Endometrial microvascular endothelial cells (primary cell): ENCODE data around the gene CEMIP2. TPM values are rescaled to one million over a fixed set of nuclear protein-coding genes. Genes with fewer than 3 reads are reported as not detected.

ENCODE experiments used
- in situ Hi-C: cut with HindIII; loops from 2 replicates; pipeline ENCODE4 v1.10.0; 2017; ENCODE audit warnings: low sequenced_read_pairs, low pct_unique_long_range_greater_than_20kb; ENCODE audit errors: inconsistent ontology term
- total RNA-seq: library from RNA; depleted of rRNA; stranded (reverse); fragments of >200 nt; gene quantifications from one replicate; pipeline ENCODE4 v1.2.3, GENCODE V29; 2015; ENCODE audit errors: inconsistent ontology term

Gene CEMIP2
- total RNA-seq, 1 donor from 2014 or later: 48.3 TPM

DNA sequence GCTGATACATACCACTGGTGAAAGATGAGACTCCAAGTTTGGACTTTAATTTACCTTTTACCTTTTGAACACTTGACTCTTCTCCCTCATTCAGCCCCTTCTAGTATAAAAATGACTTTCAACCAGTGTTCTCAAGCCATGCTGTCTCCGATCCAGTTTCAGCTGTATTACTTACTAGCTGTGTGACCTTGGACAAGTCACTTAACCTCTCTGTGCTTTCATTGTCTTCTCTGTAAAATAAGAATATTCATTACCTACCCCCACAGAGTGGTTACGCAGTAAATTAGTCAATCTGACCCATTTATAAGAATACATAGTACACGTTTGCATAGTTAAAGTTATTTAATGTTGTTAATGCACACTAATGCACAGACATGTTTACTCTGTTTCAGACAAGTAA lies 12.6 kb upstream of the CEMIP2 start:
- in situ Hi-C loops: no loop called here

DNA sequence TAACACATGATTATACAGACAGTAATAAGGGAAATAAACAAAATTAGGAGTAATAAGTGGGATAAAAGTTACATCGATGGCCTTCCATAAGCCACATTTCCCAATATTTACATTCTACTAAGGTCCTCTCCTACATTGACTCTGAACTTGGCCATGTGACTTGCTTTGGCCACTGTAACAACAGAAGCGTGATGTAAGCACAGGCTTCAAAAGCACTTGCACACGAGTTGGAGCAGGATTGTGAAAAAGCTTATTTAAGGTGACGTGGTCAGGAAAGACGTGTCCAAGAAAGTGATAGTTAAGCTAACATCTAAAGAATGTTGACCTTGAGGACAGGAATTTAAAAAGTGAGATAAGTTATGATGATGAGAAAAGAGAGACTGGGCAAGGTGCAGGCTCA lies 9.8 kb upstream of the CEMIP2 start:
- in situ Hi-C loops: no loop called here

GRCh38 chr9:71774920-71775319 lies 6.6 kb upstream of the CEMIP2 start:
- in situ Hi-C loops: no loop called here

DNA sequence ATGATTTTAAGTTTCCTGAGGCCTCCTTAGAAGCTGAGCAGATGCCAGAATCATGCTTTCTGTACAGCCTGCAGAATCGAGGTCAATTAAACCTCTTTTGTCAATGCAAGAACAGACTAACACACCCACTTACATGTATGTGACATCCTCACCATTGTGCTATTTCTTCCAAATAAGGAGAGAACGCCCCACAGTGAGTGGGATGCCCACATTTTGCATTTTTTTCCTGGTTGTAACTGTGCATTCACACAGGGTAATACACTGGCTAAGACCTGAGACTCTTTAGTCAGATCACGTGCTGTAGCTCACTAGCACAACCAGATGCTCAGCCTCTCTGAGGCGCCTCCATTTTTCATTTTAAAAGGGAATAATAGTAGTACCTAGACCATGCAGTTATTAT lies 4.4 kb upstream of the CEMIP2 start:
- in situ Hi-C loops: no loop called here

DNA sequence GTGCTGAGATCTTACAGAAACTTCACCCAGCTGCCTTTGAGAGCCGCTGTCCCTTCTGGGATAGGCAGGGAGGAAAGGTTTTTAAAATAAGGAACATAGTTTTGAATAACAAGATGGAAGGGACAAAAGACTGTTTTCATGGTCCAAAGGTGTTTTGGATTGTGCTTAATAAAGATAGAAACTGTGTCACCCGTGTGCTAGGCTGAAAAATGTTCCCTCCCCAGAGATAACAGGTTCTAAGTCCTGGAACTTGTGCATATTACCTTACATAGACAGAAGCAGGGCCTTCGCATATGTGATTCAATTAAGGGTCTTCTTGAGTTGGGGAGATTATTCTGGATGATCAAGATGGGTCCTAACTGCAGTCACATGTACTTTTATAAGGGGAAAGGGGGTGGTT lies 1.9 kb upstream of the CEMIP2 start:
- in situ Hi-C loops: no loop called here

DNA sequence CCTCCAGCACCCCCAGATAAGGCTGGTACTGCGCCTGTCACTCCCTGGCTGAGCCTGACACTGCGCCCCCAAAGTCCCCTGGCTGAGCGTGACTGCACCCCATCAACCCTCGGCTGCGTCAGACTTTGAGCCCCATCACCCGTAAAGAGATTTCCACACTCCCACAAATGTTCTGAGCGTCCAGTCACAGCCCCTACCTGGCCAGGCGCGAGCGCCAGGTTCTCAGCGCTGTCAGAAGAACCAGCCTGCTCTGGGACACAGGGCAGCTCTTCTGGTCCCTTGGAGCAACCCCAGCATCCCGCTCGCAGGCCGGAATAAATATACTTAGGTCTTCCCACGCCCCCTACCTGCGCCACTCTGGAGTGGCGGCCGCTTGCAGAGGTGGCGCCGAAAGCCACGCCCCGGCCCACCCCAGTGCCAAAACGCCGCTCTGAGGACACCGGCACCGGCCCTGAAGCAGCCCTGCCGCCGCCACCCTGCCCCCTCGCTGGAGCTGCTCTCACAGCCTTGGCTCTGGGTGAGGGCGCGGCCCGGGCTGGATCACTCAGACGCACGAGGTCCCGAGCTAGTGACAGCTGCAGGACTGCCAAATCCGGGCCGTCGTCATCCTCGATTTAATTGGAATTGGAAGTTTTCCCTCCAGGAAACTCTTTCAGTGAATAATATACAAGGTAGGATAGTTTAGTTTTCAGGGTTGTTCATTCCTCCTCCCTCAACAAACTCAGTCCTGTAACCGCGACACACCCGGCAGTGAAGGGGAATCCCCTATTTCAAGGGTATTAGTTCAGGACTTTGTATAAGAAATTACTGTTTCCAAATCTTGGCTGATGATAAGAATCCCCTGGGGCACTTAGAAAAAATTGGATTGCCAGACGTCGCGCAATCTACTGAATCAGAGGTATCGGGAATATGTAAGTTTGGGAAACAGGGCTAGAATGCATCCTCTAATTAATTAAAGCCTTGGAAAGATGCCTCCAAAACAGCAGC lies 1.2 kb upstream of the CEMIP2 start:
- in situ Hi-C loops: no loop called here

DNA sequence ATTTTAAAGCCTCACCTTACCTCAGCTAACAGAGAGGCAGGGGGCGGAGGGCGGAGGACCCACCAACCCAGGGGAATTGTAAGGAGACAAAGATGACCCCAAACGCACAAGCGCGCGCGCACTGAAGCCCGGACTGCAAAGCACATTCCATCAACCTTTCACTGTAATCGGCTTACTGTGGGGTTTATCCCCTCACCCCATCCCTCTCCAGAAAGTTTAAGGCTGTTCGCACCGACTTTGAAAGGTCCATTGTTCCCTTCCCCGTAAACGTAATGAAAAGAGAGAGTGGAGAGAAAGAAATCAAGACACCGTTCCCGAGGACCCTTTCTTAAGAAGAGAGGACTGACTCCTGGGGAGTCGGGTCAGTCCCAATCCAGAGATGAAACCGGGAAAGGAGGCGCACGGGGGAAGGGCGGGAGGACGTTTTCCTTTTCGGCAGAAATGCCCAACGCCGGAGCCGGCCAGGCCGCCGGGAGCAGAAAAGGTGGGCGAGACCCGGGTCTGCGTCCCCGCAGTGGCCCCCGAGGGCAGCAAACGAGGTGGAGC lies 464 bp downstream of the CEMIP2 start:
- in situ Hi-C loops: no loop called here

GRCh38 chr9:71767163-71767775 lies 1.0 kb downstream of the CEMIP2 start:
- in situ Hi-C loops: no loop called here

DNA sequence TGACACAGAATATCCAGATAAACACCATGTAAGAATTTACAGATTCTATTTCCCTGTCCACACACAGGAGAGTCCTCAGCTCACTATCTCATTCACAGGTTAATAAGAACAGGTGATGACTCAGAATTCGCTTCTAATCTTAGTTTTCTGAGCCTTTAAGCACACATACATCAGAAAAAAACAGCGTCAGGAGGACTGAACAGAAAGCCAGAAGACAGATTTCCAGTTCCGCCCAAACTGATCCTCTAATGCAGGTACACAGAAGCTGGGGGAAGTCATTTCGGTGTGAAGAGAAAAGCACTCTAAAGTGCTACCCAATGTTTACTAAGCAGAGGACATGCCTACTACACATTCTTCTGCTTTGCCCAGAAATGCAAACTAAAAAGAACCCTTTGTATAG lies 1.6 kb downstream of the CEMIP2 start:
- in situ Hi-C loops: no loop called here

- in situ Hi-C loops: no loop called here
Measured at GRCh38 chr9:71765693-71766092, 2.6 kb downstream of the CEMIP2 start.

DNA sequence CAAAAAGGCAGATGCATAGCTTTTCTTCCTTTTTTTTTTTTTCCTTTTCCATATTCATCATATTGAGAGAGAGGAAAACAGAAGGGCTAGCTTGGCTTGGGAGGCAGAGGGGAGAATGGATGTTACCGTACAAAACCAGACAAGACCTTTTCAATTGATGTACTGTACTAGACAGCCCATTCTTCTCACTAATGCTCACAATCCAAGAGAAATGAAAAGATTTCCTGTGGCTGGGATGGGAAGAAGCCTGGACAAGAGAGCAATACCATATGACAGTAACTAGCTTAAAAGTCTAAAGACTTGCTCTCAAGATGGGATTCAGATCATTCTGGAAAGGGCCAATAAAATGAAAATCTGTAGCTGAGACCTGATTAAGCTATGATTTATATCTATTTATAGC lies 3.4 kb downstream of the CEMIP2 start:
- in situ Hi-C loops: no loop called here

- in situ Hi-C loops: no loop called here
Measured at GRCh38 chr9:71764463-71764862, 3.9 kb downstream of the CEMIP2 start.

DNA sequence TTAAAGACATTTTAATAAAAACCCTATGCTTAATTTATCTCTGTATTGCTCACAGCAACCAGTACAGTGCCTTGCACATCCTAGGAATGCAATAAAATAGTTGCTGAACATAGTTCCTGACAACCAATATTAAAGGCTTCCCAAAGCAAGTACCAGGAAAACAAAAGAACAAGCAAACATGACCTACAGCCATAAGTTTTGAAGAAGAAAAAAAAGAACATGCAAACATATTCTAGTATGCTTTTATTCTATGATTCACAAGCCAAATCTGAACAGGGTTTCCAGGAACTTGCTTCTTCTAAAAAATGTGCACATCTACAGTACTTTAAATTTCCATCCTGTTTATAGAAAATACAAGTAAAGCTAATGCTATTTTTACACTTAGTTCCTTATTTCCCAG lies 4.5 kb downstream of the CEMIP2 start:
- in situ Hi-C loops: no loop called here

GRCh38 chr9:71762900-71763653 lies 5.2 kb downstream of the CEMIP2 start:
- in situ Hi-C loops: no loop called here

DNA sequence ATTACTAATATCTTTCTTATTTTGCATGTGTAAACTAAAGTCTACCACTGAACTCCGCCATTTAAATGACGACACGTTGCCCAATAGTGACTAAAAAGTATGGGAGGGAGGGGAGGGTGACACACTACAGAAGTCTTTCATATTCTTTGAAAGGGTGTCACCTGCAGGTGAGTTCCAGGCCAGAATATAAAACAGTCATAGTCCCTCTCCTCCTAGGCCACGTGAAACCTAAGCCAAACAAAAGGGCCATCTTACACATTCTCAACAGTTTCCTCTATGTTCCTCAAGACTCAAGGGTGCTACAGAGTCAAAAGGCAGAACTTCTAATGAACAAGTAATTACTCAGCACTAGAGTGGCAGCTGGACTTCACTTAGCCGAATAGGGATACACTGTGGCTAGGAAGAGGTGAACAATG lies 6.4 kb downstream of the CEMIP2 start:
- in situ Hi-C loops: no loop called here

GRCh38 chr9:71760901-71761300 lies 7.4 kb downstream of the CEMIP2 start:
- in situ Hi-C loops: no loop called here

DNA sequence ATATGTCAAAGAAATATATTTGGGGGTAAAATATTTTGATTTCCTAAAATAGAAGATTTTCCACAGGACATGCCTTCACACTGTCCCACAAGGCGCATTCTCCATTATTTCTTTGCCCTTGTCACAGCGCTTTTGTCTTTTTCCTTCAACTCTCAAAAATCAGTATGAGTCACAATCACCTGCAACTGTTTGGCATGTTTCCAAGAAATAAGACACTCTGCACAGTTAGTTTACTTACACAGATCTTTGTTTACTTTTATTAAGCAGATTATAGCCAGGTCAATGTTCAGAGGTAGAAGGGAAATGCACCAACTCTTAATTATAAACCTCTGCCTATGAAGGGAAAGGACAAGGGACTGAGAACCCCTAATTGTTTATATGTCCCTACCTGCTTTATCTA lies 9.5 kb downstream of the CEMIP2 start:
- in situ Hi-C loops: no loop called here

DNA sequence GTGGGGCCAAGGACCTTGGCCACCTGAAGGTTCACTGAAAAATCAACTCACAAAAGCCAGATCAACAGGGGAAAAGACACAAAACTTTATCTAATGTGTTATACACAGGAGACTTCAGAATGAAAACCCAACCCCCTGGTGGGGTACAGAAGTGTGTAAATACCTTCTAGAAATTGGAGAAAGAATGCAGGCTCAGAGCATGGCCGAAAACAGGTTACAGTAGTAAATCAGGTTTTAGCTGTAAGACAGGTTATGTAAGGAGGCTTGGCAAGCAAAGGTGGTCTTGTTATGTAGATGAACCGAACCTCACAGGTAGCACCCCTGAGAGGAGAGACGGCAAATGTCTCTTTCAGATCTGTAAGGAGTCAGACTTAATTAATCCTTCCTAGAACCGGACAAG lies 10.0 kb downstream of the CEMIP2 start:
- in situ Hi-C loops: no loop called here

DNA sequence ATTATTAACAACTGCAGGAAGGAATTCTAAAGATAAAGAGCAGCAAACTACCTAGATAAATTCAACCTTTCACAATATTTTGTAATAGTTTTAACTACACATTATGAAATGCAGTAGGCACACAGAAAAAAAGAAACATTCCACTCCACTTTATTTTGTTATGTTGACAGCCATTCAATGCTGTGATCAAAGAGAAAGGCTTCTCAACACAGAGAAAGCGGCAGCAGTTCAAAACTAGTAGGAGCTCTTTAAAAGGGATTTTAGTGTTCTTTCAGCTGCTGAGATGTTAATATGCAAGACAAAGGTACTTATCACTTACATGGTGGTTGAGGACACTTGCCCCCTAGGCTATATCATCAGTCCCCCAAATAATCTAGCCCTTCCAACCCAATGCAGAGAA lies 11.6 kb downstream of the CEMIP2 start:
- in situ Hi-C loops: no loop called here
